K562 (cell line): ENCODE data around the gene LAIR2. TPM values are rescaled to one million over a fixed set of nuclear protein-coding genes. Genes with fewer than 3 reads are reported as not detected.

Source experiments
- NBN ChIP-seq: fragments of 450-650 bp; IDR thresholded peaks from 2 replicates; pipeline ENCODE4 v1.6.1; 2016; ENCODE audit warnings: low read depth, mild to moderate bottlenecking
- PKNOX1 ChIP-seq: fragments of 450-650 bp; IDR thresholded peaks from 2 replicates; pipeline ENCODE4 v1.6.1; 2016
- SMAD1 ChIP-seq: fragments of 150-350 bp; IDR thresholded peaks from 2 replicates; pipeline ENCODE4 v1.6.1; 2014; ENCODE audit warnings: low read length, low read depth; ENCODE audit not compliant: partially characterized antibody
- TGIF2 ChIP-seq: sonication (generic); formaldehyde crosslinking; IDR thresholded peaks from 2 replicates; pipeline ENCODE4 v1.8.1; 2022; ENCODE audit warnings: mild to moderate bottlenecking, missing genetic modification reagents, moderate library complexity
- ZBTB11 ChIP-seq, 3 experiments: fragments of 200-800 bp in 1 of 3; fragments of 250-450 bp in 1 of 3; fragments of 450-650 bp in 1 of 3; sonication (Bioruptor Pico) in 1 of 3; sonication (Bioruptor generic) in 1 of 3; formaldehyde crosslinking in 1 of 3; IDR thresholded peaks; 2 replicates each; pipeline versions ENCODE4 v1.6.1 to v1.8.0; 2016 to 2022; ENCODE audit warnings: mild to moderate bottlenecking in 2 of 3, missing genetic modification characterization in 2 of 3, missing compliant biosample characterization in 1 of 3, moderate library complexity in 1 of 3
- ZBTB40 ChIP-seq, 2 experiments: fragments of 450-650 bp in 1 of 2; sonication (generic) in 1 of 2; formaldehyde crosslinking in 1 of 2; IDR thresholded peaks; 2 replicates each; pipeline versions ENCODE4 v1.7.1 to v1.9.0; 2016 to 2022; ENCODE audit warnings: inconsistent platforms in 1 of 2, mild to moderate bottlenecking in 1 of 2, missing genetic modification reagents in 1 of 2
- ZSCAN32 ChIP-seq: fragments of 450-650 bp; formaldehyde crosslinking; IDR thresholded peaks from 2 replicates; pipeline ENCODE4 v1.4.0; 2020; ENCODE audit warnings: mild to moderate bottlenecking, moderate library complexity
- polyA plus RNA-seq, 8 experiments: library from polyadenylated mRNA; depleted of rRNA in 4 of 8; stranded (reverse) in 5 of 8; unstranded in 3 of 8; fragments of >200 nt; fragmentation: Nextera tagmentation in 2 of 8; fragmentation: Illumina TruSeq in 1 of 8; extraction: Ambion mirVana in 2 of 8; extraction: Trizol in 1 of 8; gene quantifications; 2 replicates each; pipeline versions ENCODE4 v1.2.1 to v1.2.3, GENCODE V29; 2011 to 2014; ENCODE audit warnings: inconsistent platforms in 1 of 8, missing spikeins in 1 of 8
- total RNA-seq, 7 experiments: library from RNA; depleted of rRNA in 6 of 7; stranded (reverse); fragments of >200 nt in 6 of 7; fragmentation: Illumina TruSeq in 2 of 7; extraction: Trizol in 2 of 7; gene quantifications; 2 replicates each; pipeline versions ENCODE4 v1.2.1 to v1.2.3, GENCODE V29; 2011 to 2021; ENCODE audit warnings: low replicate concordance in 1 of 7
- TF ChIP-seq, protein P1 (sequence below): fragments of 450-650 bp; IDR thresholded peaks from 2 replicates; pipeline ENCODE4 v1.6.1; 2016; ENCODE audit warnings: borderline replicate concordance

Gene LAIR2
- total and polyA plus RNA-seq, 9 of the 15 experiments (the other 6 are each of a cell fraction or from before 2014, with no cell fraction given) = not detected

DNA sequence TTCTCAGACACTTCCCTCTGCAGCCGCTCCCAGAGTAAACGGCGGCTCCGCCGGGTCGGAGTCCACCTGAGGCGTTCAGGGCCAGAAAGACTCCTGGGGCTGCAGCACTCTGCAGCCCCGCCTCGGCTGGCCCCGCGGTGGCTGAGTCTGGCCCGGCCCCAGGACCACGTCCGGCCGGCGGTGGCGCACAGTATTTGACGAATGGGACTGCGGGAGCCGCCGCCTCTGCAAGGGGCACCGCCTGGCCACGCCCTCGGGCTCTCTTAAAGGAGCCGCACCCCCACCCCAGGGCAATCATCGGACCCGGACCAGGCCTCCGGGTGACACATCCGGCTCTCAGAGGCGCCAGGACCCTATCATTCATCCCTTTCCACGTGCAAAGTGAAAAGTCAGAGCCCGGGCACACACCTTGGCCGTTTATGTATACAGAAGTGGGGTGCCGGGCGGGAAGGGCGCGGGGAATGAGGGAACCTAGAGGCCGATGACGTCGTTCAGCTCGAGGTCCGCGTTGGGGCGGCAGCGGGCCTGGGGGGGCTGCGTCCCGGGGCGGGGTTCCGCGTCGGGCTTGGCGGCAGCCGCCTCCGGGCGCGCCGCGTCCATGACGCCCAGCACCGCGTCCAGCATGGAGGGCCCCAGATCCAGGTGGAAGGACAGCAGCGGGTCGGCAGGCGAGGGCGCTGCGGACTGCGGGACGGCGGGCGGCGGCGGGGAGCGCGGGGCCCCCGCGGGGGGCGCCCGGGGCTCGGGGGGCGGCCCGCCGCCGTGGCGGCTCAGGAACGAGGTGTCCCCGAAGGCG lies 37.8 kb upstream of the LAIR2 start (continued):
- peak; percentile 79 for TF ChIP-seq ZBTB40 (IDR thresholded peaks at IDR 0.05)
- no peak for TF ChIP-seq ZBTB40 (CRISPR knock-in tag; IDR thresholded peaks at IDR 0.05)
- TF ChIP-seq, protein P1, sequence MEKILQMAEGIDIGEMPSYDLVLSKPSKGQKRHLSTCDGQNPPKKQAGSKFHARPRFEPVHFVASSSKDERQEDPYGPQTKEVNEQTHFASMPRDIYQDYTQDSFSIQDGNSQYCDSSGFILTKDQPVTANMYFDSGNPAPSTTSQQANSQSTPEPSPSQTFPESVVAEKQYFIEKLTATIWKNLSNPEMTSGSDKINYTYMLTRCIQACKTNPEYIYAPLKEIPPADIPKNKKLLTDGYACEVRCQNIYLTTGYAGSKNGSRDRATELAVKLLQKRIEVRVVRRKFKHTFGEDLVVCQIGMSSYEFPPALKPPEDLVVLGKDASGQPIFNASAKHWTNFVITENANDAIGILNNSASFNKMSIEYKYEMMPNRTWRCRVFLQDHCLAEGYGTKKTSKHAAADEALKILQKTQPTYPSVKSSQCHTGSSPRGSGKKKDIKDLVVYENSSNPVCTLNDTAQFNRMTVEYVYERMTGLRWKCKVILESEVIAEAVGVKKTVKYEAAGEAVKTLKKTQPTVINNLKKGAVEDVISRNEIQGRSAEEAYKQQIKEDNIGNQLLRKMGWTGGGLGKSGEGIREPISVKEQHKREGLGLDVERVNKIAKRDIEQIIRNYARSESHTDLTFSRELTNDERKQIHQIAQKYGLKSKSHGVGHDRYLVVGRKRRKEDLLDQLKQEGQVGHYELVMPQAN = peak; percentile 79; the same call in 1 of the 2 replicates
- no peak for TF ChIP-seq PKNOX1
- TF ChIP-seq SMAD1 = peak; percentile 39
- no peak for TF ChIP-seq TGIF2 (CRISPR knock-in tag)
- TF ChIP-seq ZSCAN32 = no peak
- TF ChIP-seq ZBTB11 (CRISPR knock-in tag; IDR thresholded peaks at IDR 0.05) = peak; percentile 42 to 94 (median 68); a peak in 5 of 6 replicates
- TF ChIP-seq NBN = peak; percentile 49; the same call in 1 of the 2 replicates
